ENCODE data around the gene DPH3.

The DPH3 gene

GRCh38 chr3:16253601-16254000, 11.1 kb downstream of the DPH3 start:
- DNase-seq = peak; percentile 84 to 95 (median 92)

- no peak for DNase-seq
These were observed 11.8 kb downstream of the DPH3 start for GRCh38 chr3:16252988-16253387.

DNA sequence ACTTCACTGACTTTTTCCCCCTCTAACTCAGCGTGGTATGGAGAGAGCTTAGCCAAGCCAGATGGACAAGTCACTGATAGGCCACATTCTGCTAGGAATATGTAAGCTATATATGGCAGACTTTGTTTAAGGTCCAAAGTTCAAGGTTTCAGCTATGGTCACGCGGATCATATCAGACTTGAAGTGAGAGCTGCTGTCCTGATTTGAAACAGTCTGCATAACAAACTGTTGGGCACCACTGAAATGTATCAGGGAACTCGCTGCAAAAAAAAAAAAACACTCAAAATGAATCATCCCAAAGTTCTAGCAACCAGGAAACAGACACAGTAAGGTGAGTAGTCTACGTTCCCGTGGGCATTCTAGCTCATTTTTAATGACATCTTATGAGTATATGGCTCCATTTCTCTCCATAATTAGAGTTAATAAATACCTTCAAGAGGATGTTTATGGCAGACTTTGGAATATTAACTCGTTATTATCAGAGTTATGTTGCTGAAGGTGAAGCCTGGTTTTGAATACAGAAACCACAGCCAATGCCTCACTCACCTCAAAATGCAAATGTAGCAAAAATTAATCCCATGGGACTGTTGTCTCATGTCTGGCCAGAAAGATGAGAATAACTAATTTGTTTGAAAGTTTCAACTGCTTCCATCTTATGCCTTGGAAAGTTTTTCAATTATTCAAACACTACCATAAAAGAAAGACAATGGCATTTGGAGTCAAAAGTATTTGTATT, 12.3 kb downstream of the DPH3 start:
- DNase-seq = no peak

DNA sequence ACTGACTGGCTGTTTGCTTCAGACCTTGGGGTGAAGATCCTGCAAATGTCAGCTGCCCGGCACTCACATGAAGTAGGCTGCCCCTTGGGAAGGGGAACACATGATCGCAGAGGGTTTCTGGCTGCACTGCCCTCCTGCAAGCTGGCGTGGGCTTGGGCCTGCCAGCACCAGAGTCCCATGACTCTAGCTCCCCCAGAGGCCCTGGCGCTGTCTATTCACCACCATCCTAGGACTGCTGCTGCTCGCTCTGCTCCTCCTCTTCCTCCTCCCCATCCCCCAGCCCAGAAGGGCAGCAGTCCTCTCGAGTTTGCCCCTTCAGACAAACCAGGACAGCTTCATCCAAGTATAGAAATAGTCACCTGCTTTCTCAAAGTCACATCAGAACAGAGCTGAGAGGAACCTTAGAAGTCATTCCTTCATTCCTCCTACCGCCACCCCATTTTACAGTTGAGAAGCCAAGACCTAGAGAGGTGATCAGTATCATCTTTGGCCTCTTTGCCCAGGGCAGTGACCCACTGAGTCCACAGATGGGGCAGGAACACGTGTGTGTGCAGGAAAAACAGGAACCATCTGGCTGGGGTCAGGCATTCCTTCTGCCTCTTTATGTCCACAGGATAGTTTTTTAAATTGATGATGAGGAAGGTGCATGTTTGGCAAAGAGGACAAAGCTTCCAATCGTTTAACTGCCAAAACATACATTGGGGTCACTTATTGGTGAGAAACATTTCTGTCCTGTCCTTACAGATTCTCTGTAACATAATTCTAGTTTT, 13.2 kb downstream of the DPH3 start:
- peak in 2 of 4 experiments; percentile 11 to 44 for DNase-seq

GRCh38 chr3:16249886-16250285, 14.9 kb downstream of the DPH3 start:
- DNase-seq = no peak

GRCh38 chr3:16249336-16249735, 15.4 kb downstream of the DPH3 start:
- peak; percentile 26 to 58 (median 38) for DNase-seq

DNA sequence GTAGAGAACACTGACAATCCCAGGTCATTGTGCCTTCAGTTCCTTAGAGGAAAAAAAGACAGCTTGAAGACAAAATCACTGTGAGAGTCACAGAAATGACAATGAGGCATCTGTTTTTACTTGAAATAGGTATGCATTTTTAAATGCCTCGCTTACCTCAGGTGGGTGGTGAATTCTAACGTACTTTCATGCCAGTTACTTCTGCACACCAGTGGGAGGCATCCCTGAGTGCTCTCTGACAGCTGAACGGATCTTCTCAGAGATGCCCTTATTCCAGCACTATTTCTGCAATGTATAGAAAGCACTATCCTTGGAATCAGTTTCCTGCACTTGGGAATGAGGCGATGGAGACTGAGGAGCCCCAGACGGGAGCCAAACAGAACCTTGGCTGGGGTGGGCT, 16.2 kb downstream of the DPH3 start:
- no peak for DNase-seq

DNA sequence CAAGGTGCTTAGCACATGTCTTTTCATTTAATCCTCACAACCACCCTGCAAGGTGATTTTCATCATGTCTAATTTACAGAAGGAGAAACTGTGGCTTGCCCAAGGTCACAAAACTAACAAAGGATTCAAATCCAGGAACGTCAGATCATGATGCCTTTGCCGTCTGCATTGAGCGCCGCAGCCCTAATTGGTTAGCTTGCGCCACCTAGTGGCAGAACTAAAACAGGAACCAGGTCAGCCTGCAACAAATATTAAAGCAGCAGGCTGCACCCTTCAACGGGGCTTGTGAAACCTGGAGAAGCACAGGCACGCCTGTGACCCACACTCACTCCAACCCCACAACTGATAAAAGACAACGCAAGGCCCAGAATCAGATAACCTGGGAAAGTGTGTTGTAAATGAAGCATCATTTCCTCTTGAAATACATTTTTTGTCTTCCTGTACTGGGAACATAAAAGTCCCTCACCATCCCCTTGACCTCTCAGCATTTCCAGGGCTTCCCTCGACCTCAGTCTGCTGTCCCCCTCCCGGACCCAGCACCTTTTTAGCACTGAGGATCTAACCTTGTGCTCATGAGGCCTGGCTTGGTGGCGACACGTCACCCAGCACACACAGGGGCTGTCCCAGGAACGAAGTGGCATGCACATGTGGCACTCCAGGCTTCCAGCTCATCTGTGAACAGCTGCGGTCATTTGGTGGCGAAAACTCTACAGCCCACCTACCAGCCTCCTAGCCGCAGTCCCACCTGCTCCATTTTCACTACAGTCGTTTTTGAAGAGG, 17.3 kb downstream of the DPH3 start:
- DNase-seq = peak; percentile 91 to 95 (median 92)

GRCh38 chr3:16245609-16246008, 19.1 kb downstream of the DPH3 start:
- DNase-seq = no peak

DNA sequence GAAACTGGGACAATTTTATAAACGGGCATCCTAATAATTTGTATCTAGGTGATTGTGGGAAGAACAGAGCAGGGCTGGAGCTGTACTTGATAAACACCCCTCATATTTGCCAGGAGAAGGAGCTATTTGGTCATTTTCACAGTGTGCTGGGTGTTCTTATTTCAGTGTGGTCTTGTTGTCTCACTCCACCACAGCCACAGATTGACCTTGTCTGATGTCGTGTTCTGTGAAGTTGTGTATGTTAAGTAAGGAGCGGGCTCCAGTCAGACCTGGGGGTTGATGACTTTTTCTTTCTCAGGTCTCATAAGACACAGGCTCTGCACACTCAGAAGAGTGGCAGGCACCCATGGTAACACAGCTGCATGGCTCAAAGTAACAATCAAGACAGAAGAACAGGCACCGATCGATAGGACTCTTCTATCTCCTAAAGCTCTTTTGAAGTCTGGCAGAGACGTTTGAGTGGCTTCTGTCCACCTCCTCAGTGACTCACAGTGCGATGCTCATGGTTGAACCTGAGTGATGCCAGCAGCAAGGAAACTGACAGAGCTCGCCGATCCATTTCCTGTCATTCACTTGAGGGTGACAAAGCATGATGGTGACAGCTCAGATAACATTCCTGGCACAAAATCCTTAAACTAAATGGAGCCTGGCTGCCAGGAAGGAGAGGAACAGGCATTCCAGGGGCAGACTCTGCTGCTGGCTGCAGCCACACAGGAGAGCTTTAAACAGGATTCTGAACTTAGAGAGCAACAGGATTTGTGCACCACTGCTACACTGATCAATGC, 20.8 kb downstream of the DPH3 start:
- DNase-seq = peak in 3 of 4 experiments; percentile 18 to 31 (median 22)

DNA sequence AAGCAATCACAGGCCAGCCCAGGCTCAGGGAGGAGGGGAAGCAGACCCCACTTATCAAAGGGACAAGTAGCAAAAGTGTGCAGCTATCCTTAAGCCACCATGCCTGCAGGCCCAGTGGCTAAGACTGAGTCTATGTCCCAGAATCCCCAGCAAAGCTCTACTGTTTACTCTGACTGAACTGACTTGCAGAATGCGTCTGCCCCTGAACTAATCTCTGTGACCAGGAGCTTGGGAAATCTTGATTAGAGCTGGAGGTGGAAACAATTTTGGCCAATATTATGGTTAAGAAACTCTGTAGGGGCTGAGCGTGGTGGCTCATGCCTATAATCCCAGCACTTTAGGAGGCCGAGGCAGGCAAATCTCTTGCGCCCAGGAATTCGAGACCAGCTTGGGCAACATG, 22.6 kb downstream of the DPH3 start:
- DNase-seq = no peak

- DNase-seq = no peak
These were observed 23.5 kb downstream of the DPH3 start for GRCh38 chr3:16241225-16241624.

GRCh38 chr3:16240229-16241023, 24.3 kb downstream of the DPH3 start:
- DNase-seq = peak; percentile 56 to 84 (median 68)

DNA sequence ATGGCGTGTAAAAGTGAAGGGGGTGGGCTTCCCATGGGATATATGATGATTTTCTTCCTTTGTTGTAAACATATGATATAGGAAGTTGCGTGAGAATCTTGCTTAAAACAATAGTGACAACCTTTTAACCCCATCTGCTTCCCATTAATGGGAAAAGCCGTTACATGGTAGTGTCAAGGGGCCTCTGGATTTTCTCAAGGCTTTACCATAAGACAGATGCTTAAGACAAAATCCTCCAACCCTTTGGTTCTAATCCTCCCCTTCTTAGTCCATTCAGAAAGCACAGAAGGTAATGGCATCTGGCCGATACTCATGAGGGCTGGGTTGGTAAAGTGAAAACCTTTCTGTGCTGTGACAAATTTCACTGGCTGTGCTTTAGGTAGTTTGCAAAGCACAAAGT, 25.0 kb downstream of the DPH3 start:
- DNase-seq = no peak

DNA sequence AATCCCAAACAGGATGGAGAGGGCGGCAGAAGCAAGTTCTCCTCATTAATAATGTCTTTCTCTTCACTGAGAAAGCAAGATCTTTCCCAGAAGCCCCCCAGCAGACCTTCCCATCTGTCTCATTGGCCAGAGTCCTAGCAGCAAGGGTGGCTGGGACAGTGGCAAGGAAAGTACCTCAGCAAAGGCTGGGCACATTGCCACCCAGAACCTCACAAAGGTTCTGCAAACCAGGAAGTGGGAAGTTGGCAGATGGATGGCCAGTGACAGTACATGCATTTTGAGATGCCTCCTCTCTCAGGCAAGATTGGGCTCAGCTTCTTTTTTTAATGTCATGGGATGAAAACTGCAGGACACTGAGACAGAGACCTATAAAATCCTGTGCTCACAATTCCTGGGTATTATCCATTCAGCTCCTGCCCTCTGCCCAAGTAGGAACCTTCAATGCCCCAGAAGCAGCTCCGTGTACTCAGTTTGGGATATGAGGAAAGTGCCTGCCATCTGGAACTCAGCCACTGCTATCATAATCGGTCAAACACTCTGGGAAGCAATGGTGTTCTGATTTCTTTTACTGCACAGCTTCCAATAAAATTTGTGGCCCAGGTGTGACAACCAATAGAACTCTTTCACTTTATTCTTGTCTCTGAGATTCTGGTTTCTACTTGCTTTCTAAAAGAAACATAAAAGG, 25.5 kb downstream of the DPH3 start:
- DNase-seq = peak; percentile 37 to 55 (median 54)

GRCh38 chr3:16236856-16237393, 27.8 kb downstream of the DPH3 start:
- no peak for DNase-seq

DNA sequence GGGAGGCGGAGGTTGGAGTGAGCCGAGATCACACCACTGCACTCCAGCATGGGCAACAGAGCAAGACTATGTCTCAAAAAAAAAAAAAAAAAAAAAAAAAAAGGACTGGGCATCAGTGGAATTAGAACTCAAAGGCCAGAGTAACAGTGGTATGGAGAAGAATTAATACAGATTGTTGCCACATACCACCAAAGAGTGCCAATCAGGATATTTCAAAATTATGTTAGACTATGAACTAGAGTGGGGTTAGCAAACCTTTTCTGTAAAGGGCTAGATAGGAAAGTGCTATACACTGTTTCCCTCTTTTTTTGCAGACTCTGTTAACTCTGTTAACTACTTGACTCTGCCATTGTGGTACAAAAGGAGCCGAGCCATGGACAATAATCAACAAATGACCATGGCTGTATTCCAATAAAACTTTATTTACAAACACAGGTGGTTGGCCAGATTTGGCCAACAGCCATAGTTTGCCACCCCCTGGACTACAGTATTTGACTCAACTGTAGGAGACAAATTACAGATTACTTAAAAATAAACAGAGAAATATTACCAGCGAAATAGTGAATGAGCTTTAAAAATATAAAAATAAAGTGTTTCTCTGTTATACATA, 28.6 kb downstream of the DPH3 start:
- no peak for DNase-seq

GRCh38 chr3:16234281-16234680, 30.5 kb downstream of the DPH3 start:
- no peak for DNase-seq

DNA sequence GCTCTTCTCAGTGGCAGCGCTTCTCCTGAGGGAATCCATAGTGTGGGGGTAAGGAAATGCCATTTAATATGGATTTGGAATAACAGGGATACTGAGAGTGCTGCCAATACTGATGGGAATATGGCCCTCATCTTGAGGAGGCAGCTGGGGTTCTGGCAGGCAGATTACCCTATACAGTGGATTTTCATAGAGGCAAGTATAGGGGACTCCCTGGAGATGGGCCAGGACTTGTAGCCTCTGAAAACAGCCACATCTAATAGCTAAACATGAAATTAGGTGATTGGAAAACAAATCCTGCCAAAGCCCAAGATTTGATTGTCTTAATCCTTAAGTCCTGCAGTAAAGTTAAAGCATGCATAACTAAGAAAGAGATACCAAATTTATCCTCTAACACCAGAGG, 30.9 kb downstream of the DPH3 start:
- no peak for DNase-seq

- no peak for DNase-seq
These were observed 32.8 kb downstream of the DPH3 start for GRCh38 chr3:16231983-16232382.

Data from suppressor macrophage (primary cell).